GM23338 (cell line): ENCODE data around the gene IGF1. TPM values are rescaled to one million over a fixed set of nuclear protein-coding genes. Genes with fewer than 3 reads are reported as not detected.

Source experiments
- ATAC-seq: fragments of 200-7000 bp; cut with Tn5 transposase; 3 replicates; pipeline ENCODE4 v1.9.1; 2020
- DNase-seq: peaks from one replicate; pipeline ENCODE4 v3.0.0-alpha.2; 2015; ENCODE audit warnings: low spot score
- H2AFZ ChIP-seq: fragments of 200-600 bp; sonication (generic); 2 replicates; pipeline ENCODE4 v1.8.0; 2016; ENCODE audit warnings: antibody characterized with exemption, mild to moderate bottlenecking, moderate library complexity
- H3F3A ChIP-seq: fragments of 200-600 bp; sonication (generic); replicated peaks from 2 replicates; pipeline ENCODE4 v1.8.0; 2017; ENCODE audit warnings: antibody characterized with exemption, mixed run types, low read depth
- H3K27ac ChIP-seq: fragments of 200-600 bp; sonication (generic); 2 replicates; pipeline ENCODE4 v1.6.1; 2016; ENCODE audit warnings: low read depth
- H3K27me3 ChIP-seq: fragments of 200-600 bp; sonication (generic); 2 replicates; pipeline ENCODE4 v1.8.0; 2016; ENCODE audit warnings: mild to moderate bottlenecking, mixed run types, moderate library complexity; ENCODE audit not compliant: insufficient read depth
- H3K36me3 ChIP-seq: fragments of 200-600 bp; sonication (generic); 2 replicates; pipeline ENCODE4 v1.8.0; 2016; ENCODE audit warnings: mild to moderate bottlenecking; ENCODE audit not compliant: insufficient read depth
- H3K4me1 ChIP-seq: fragments of 200-600 bp; sonication (generic); 2 replicates; pipeline ENCODE4 v1.8.0; 2016; ENCODE audit warnings: mild to moderate bottlenecking, moderate library complexity; ENCODE audit not compliant: insufficient read depth
- H3K4me2 ChIP-seq: fragments of 200-600 bp; sonication (generic); 2 replicates; pipeline ENCODE4 v1.7.1; 2017; ENCODE audit warnings: mixed run types
- H3K4me3 ChIP-seq: fragments of 200-600 bp; sonication (generic); 2 replicates; pipeline ENCODE4 v1.6.1; 2016; ENCODE audit warnings: mixed run types
- H3K79me2 ChIP-seq: fragments of 200-600 bp; sonication (generic); replicated peaks from 2 replicates; pipeline ENCODE4 v1.8.0; 2017; ENCODE audit warnings: mild to moderate bottlenecking; ENCODE audit not compliant: insufficient read depth
- H3K9me2 ChIP-seq: fragments of 200-600 bp; sonication (generic); 2 replicates; pipeline ENCODE4 v1.8.0; 2017; ENCODE audit not compliant: insufficient read depth
- H4K20me1 ChIP-seq: fragments of 200-600 bp; sonication (generic); replicated peaks from 2 replicates; pipeline ENCODE4 v1.8.0; 2017; ENCODE audit warnings: mild to moderate bottlenecking; ENCODE audit not compliant: insufficient read depth
- H3K27ac Mint-ChIP-seq: 2 replicates; pipeline ENCODE4 v1.8.0; 2020; ENCODE audit warnings: inconsistent platforms, mild to moderate bottlenecking, moderate library complexity, mixed read lengths
- H3K27me3 Mint-ChIP-seq: 3 replicates; pipeline ENCODE4 v1.8.0; 2022; ENCODE audit warnings: low read depth, mild to moderate bottlenecking, moderate library complexity, mixed read lengths, inconsistent platforms; ENCODE audit not compliant: insufficient read depth, poor library complexity
- H3K36me3 Mint-ChIP-seq: 3 replicates; pipeline ENCODE4 v1.8.0; 2021; ENCODE audit warnings: low read depth, mild to moderate bottlenecking, inconsistent platforms, moderate library complexity, mixed read lengths
- H3K4me1 Mint-ChIP-seq: 3 replicates; pipeline ENCODE4 v1.8.0; 2020; ENCODE audit warnings: mild to moderate bottlenecking, inconsistent platforms, mixed read lengths
- H3K4me3 Mint-ChIP-seq: 3 replicates; pipeline ENCODE4 v1.8.0; 2021; ENCODE audit warnings: moderate library complexity, mild to moderate bottlenecking, inconsistent platforms, mixed read lengths
- H3K9me3 Mint-ChIP-seq: 3 replicates; pipeline ENCODE4 v1.8.0; 2020; ENCODE audit warnings: moderate library complexity, mild to moderate bottlenecking, inconsistent platforms, mixed read lengths
- CREB1 ChIP-seq: fragments of 250-450 bp; sonication (Bioruptor Pico); IDR thresholded peaks from 2 replicates; pipeline ENCODE4 v1.5.0; 2020; ENCODE audit warnings: low read depth, mild to moderate bottlenecking, moderate library complexity
- CTCF ChIP-seq, 2 experiments: fragments of 200-600 bp in 1 of 2; sonication (generic) in 1 of 2; conservative IDR thresholded peaks; 2 replicates each; pipeline versions ENCODE4 v1.5.1 to v1.6.1; 2016 to 2017; ENCODE audit warnings: antibody characterized with exemption in 2 of 2, low read depth in 2 of 2, mild to moderate bottlenecking in 2 of 2, moderate library complexity in 1 of 2
- ETS1 ChIP-seq: IDR thresholded peaks from 2 replicates; pipeline ENCODE4 v1.6.1; 2016; ENCODE audit warnings: antibody characterized with exemption
- EZH2 ChIP-seq: fragments of 200-600 bp; sonication (generic); IDR thresholded peaks from one replicate; pipeline ENCODE4 v1.8.0; 2017; ENCODE audit warnings: antibody characterized with exemption, mild to moderate bottlenecking, low read depth; ENCODE audit not compliant: unreplicated experiment
- EZH2phosphoT487 ChIP-seq: fragments of 200-600 bp; sonication (generic); IDR thresholded peaks from one replicate; pipeline ENCODE4 v1.8.1; 2018; ENCODE audit warnings: antibody characterized with exemption; ENCODE audit not compliant: unreplicated experiment
- JUNB ChIP-seq: IDR thresholded peaks from one replicate; pipeline ENCODE4 v1.6.1; 2016; ENCODE audit warnings: antibody characterized with exemption; ENCODE audit not compliant: unreplicated experiment
- NANOG ChIP-seq: IDR thresholded peaks from 2 replicates; pipeline ENCODE4 v1.6.1; 2016; ENCODE audit warnings: antibody characterized with exemption, borderline replicate concordance
- POLR2AphosphoS5 ChIP-seq: IDR thresholded peaks from 2 replicates; pipeline ENCODE4 v1.6.1; 2016; ENCODE audit warnings: antibody characterized with exemption, low read depth
- REST ChIP-seq: IDR thresholded peaks from one replicate; pipeline ENCODE4 v1.6.1; 2018; ENCODE audit warnings: antibody characterized with exemption; ENCODE audit not compliant: unreplicated experiment
- STAT1 ChIP-seq: IDR thresholded peaks from one replicate; pipeline ENCODE4 v1.6.1; 2016; ENCODE audit warnings: antibody characterized with exemption; ENCODE audit not compliant: unreplicated experiment
- ZNF114 ChIP-seq: fragments of 250-450 bp; sonication (Bioruptor Pico); IDR thresholded peaks from 2 replicates; pipeline ENCODE4 v1.5.0; 2020; ENCODE audit warnings: mild to moderate bottlenecking, moderate library complexity
- ZNF331 ChIP-seq: fragments of 250-450 bp; sonication (Bioruptor Pico); IDR thresholded peaks from 2 replicates; pipeline ENCODE4 v1.5.0; 2020; ENCODE audit warnings: low read depth, mild to moderate bottlenecking, moderate library complexity
- ZNF462 ChIP-seq: fragments of 250-450 bp; sonication (Bioruptor Pico); IDR thresholded peaks from 2 replicates; pipeline ENCODE4 v1.5.0; 2020; ENCODE audit warnings: mild to moderate bottlenecking, moderate library complexity
- polyA plus RNA-seq: library from polyadenylated mRNA; unstranded; fragments of >200 nt; fragmentation: Nextera tagmentation; extraction: Ambion mirVana; gene quantifications from 2 replicates; pipeline ENCODE4 v1.2.1, GENCODE V29; 2016
- total RNA-seq: library from RNA; depleted of rRNA; stranded (reverse); fragments of >200 nt; shearing (Covaris generic); gene quantifications from 2 replicates; pipeline ENCODE4 v1.2.3, GENCODE V29; 2014

Gene IGF1
- total and polyA plus RNA-seq, 2 experiments from 2014 or later: 0.29 TPM; not detected in 1

- no peak overlapping the region for H3K4me3 ChIP-seq
- H4K20me1 ChIP-seq: no peaks in the 10 kb centered on the region
- TF ChIP-seq JUNB: no peak
- TF ChIP-seq ZNF114 (CRISPR knock-in tag): no peak
- no peak for TF ChIP-seq REST
- TF ChIP-seq ETS1: no peak
- TF ChIP-seq NANOG: no peak
- no peak for TF ChIP-seq EZH2
- TF ChIP-seq CTCF (conservative IDR thresholded peaks at IDR 0.05; ENCODE audit: low read depth in 2 of 2): no peak
- TF ChIP-seq CREB1 (CRISPR knock-in tag): no peak
- no peak for TF ChIP-seq POLR2AphosphoS5
- no peak for TF ChIP-seq ZNF462 (CRISPR knock-in tag)
- TF ChIP-seq ZNF331 (CRISPR knock-in tag): no peak
- TF ChIP-seq STAT1: no peak
- no peak for TF ChIP-seq EZH2phosphoT487
- H3K9me2 ChIP-seq: no peaks in the 10 kb centered on the region
- peaks cover 6% of the 10 kb centered on the region; the same call in 1 of the 2 replicates for H3K4me1 ChIP-seq
- DNase-seq (peak; percentile 24), ATAC-seq (peak; percentile 53; the same call in 2 of the 3 replicates)
- Mint-ChIP-seq H3K27me3 (peaks cover 2% of the 10 kb centered on the region), H3K4me3 (no peak overlapping the region), H3K36me3 (no peaks in the 10 kb centered on the region), H3K27ac (peak overlapping the region; percentile 14), H3K9me3 (no peaks in the 10 kb centered on the region), H3K4me1 (peaks cover 6% of the 10 kb centered on the region; the same call in 2 of the 3 replicates)
- H3K27ac ChIP-seq: no peak overlapping the region
- H3K27me3 ChIP-seq: no peaks in the 10 kb centered on the region
- H3K79me2 ChIP-seq: no peaks in the 10 kb centered on the region
- H3F3A ChIP-seq: no peaks in the 10 kb centered on the region
- no peak overlapping the region for H2AFZ ChIP-seq
- no peak overlapping the region for H3K4me2 ChIP-seq
- no peaks in the 10 kb centered on the region for H3K36me3 ChIP-seq
Measured at GRCh38 chr12:102425109-102426039, 55.0 kb downstream of the IGF1 start.
